GM23338 (cell line): ENCODE data around the gene NHLRC4. TPM values are rescaled to one million over a fixed set of nuclear protein-coding genes. Genes with fewer than 3 reads are reported as not detected.

ENCODE experiments used
- ATAC-seq: fragments of 200-7000 bp; cut with Tn5 transposase; 3 replicates; pipeline ENCODE4 v1.9.1; 2020
- DNase-seq: peaks from one replicate; pipeline ENCODE4 v3.0.0-alpha.2; 2015; ENCODE audit warnings: low spot score
- H2AFZ ChIP-seq: fragments of 200-600 bp; sonication (generic); 2 replicates; pipeline ENCODE4 v1.8.0; 2016; ENCODE audit warnings: antibody characterized with exemption, mild to moderate bottlenecking, moderate library complexity
- H3F3A ChIP-seq: fragments of 200-600 bp; sonication (generic); replicated peaks from 2 replicates; pipeline ENCODE4 v1.8.0; 2017; ENCODE audit warnings: antibody characterized with exemption, mixed run types, low read depth
- H3K27ac ChIP-seq: fragments of 200-600 bp; sonication (generic); 2 replicates; pipeline ENCODE4 v1.6.1; 2016; ENCODE audit warnings: low read depth
- H3K27me3 ChIP-seq: fragments of 200-600 bp; sonication (generic); 2 replicates; pipeline ENCODE4 v1.8.0; 2016; ENCODE audit warnings: mild to moderate bottlenecking, mixed run types, moderate library complexity; ENCODE audit not compliant: insufficient read depth
- H3K36me3 ChIP-seq: fragments of 200-600 bp; sonication (generic); 2 replicates; pipeline ENCODE4 v1.8.0; 2016; ENCODE audit warnings: mild to moderate bottlenecking; ENCODE audit not compliant: insufficient read depth
- H3K4me1 ChIP-seq: fragments of 200-600 bp; sonication (generic); 2 replicates; pipeline ENCODE4 v1.8.0; 2016; ENCODE audit warnings: mild to moderate bottlenecking, moderate library complexity; ENCODE audit not compliant: insufficient read depth
- H3K4me2 ChIP-seq: fragments of 200-600 bp; sonication (generic); 2 replicates; pipeline ENCODE4 v1.7.1; 2017; ENCODE audit warnings: mixed run types
- H3K4me3 ChIP-seq: fragments of 200-600 bp; sonication (generic); 2 replicates; pipeline ENCODE4 v1.6.1; 2016; ENCODE audit warnings: mixed run types
- H3K79me2 ChIP-seq: fragments of 200-600 bp; sonication (generic); replicated peaks from 2 replicates; pipeline ENCODE4 v1.8.0; 2017; ENCODE audit warnings: mild to moderate bottlenecking; ENCODE audit not compliant: insufficient read depth
- H3K9me2 ChIP-seq: fragments of 200-600 bp; sonication (generic); 2 replicates; pipeline ENCODE4 v1.8.0; 2017; ENCODE audit not compliant: insufficient read depth
- H4K20me1 ChIP-seq: fragments of 200-600 bp; sonication (generic); replicated peaks from 2 replicates; pipeline ENCODE4 v1.8.0; 2017; ENCODE audit warnings: mild to moderate bottlenecking; ENCODE audit not compliant: insufficient read depth
- H3K27ac Mint-ChIP-seq: 2 replicates; pipeline ENCODE4 v1.8.0; 2020; ENCODE audit warnings: inconsistent platforms, mild to moderate bottlenecking, moderate library complexity, mixed read lengths
- H3K27me3 Mint-ChIP-seq: 3 replicates; pipeline ENCODE4 v1.8.0; 2022; ENCODE audit warnings: low read depth, mild to moderate bottlenecking, moderate library complexity, mixed read lengths, inconsistent platforms; ENCODE audit not compliant: insufficient read depth, poor library complexity
- H3K36me3 Mint-ChIP-seq: 3 replicates; pipeline ENCODE4 v1.8.0; 2021; ENCODE audit warnings: low read depth, mild to moderate bottlenecking, inconsistent platforms, moderate library complexity, mixed read lengths
- H3K4me1 Mint-ChIP-seq: 3 replicates; pipeline ENCODE4 v1.8.0; 2020; ENCODE audit warnings: mild to moderate bottlenecking, inconsistent platforms, mixed read lengths
- H3K4me3 Mint-ChIP-seq: 3 replicates; pipeline ENCODE4 v1.8.0; 2021; ENCODE audit warnings: moderate library complexity, mild to moderate bottlenecking, inconsistent platforms, mixed read lengths
- H3K9me3 Mint-ChIP-seq: 3 replicates; pipeline ENCODE4 v1.8.0; 2020; ENCODE audit warnings: moderate library complexity, mild to moderate bottlenecking, inconsistent platforms, mixed read lengths
- CREB1 ChIP-seq: fragments of 250-450 bp; sonication (Bioruptor Pico); IDR thresholded peaks from 2 replicates; pipeline ENCODE4 v1.5.0; 2020; ENCODE audit warnings: low read depth, mild to moderate bottlenecking, moderate library complexity
- EZH2 ChIP-seq: fragments of 200-600 bp; sonication (generic); IDR thresholded peaks from one replicate; pipeline ENCODE4 v1.8.0; 2017; ENCODE audit warnings: antibody characterized with exemption, mild to moderate bottlenecking, low read depth; ENCODE audit not compliant: unreplicated experiment
- EZH2phosphoT487 ChIP-seq: fragments of 200-600 bp; sonication (generic); IDR thresholded peaks from one replicate; pipeline ENCODE4 v1.8.1; 2018; ENCODE audit warnings: antibody characterized with exemption; ENCODE audit not compliant: unreplicated experiment
- JUNB ChIP-seq: IDR thresholded peaks from one replicate; pipeline ENCODE4 v1.6.1; 2016; ENCODE audit warnings: antibody characterized with exemption; ENCODE audit not compliant: unreplicated experiment
- POLR2AphosphoS5 ChIP-seq: IDR thresholded peaks from 2 replicates; pipeline ENCODE4 v1.6.1; 2016; ENCODE audit warnings: antibody characterized with exemption, low read depth
- STAT1 ChIP-seq: IDR thresholded peaks from one replicate; pipeline ENCODE4 v1.6.1; 2016; ENCODE audit warnings: antibody characterized with exemption; ENCODE audit not compliant: unreplicated experiment
- ZNF114 ChIP-seq: fragments of 250-450 bp; sonication (Bioruptor Pico); IDR thresholded peaks from 2 replicates; pipeline ENCODE4 v1.5.0; 2020; ENCODE audit warnings: mild to moderate bottlenecking, moderate library complexity
- ZNF331 ChIP-seq: fragments of 250-450 bp; sonication (Bioruptor Pico); IDR thresholded peaks from 2 replicates; pipeline ENCODE4 v1.5.0; 2020; ENCODE audit warnings: low read depth, mild to moderate bottlenecking, moderate library complexity
- long read RNA-seq: library from polyadenylated mRNA; unstranded; transcript quantifications from one replicate; pipeline ENCODE4 v2.0.0, GENCODE V29; 2020; ENCODE audit not compliant: unreplicated experiment
- polyA plus RNA-seq: library from polyadenylated mRNA; unstranded; fragments of >200 nt; fragmentation: Nextera tagmentation; extraction: Ambion mirVana; gene quantifications from 2 replicates; pipeline ENCODE4 v1.2.1, GENCODE V29; 2016
- total RNA-seq: library from RNA; depleted of rRNA; stranded (reverse); fragments of >200 nt; shearing (Covaris generic); gene quantifications from 2 replicates; pipeline ENCODE4 v1.2.3, GENCODE V29; 2014; rRNA removed
- TF ChIP-seq, protein P1 (sequence below): fragments of 250-450 bp; sonication (Bioruptor Pico); IDR thresholded peaks from 2 replicates; pipeline ENCODE4 v1.5.0; 2020; ENCODE audit warnings: mild to moderate bottlenecking, moderate library complexity
- TF ChIP-seq, protein P2 (sequence below): IDR thresholded peaks from one replicate; pipeline ENCODE4 v1.6.1; 2018; ENCODE audit warnings: antibody characterized with exemption; ENCODE audit not compliant: unreplicated experiment
- TF ChIP-seq, protein P3 (sequence below), 2 experiments: fragments of 200-600 bp in 1 of 2; sonication (generic) in 1 of 2; conservative IDR thresholded peaks; 2 replicates each; pipeline versions ENCODE4 v1.5.1 to v1.6.1; 2016 to 2017; ENCODE audit warnings: antibody characterized with exemption in 2 of 2, low read depth in 2 of 2, mild to moderate bottlenecking in 2 of 2, moderate library complexity in 1 of 2
- TF ChIP-seq, protein P4 (sequence below): IDR thresholded peaks from 2 replicates; pipeline ENCODE4 v1.6.1; 2016; ENCODE audit warnings: antibody characterized with exemption

The NHLRC4 gene, protein sequence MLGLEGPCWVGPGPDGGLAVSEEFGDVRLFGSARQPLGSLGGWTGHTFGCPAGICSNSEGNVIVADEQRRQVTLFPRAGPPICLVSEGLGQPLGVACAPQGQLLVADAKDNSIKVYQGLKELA
- total RNA-seq (0.80 TPM in 1 of 2 replicates, not detected in the other), polyA plus RNA-seq (0.14 and 0.47 TPM in 2 replicates)
- long read RNA-seq: 0 reads

DNA sequence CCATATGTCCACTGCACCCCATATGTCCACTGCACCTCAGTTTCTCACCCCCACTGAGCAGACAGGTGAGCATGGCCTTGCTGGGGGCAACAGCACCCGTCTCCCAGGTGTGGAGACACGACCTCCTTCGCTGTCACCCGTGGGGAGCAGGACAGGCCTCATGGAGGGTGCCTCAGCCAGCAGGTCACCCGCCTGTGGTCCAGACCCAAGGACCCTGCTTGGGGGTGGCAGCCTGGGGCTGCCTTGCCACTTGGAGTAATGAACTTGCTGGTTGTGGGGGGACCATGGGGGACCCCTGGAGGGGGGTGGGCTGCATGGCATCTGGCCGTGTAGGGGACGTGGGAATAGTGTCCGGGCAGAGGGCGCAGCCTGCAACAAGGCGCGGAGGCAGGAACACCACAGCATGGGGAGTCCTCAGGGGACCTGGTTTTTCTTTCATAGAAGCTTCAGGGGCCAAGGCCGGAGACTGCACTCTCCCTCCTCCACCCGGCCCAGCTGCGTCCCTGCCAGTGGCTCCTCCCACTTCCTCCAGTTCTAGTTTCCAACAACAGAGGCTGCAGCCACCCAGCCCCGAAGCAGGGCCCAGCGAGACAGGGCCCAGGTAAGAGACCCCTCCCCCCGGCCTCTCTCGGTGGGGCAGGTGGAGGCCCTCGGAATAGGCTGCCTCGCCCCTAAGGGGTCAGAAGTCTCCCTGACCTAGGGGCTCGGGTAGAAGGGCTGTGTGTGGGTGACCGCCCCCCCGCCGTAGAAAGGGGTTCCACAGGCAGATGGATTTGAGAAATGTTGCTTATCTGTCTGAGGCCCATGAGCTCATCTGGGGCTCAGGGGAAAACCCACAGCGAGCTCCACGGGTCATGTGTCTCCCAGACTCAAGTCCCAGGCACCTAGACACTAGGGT is at the start of gene NHLRC4:
Gene NHLRC4 (plus strand): TSS at position 531 of the 898 bp plus-strand sequence. CDS start 1,043 bp downstream, outside the sequence.
- peak; percentile 62 for ATAC-seq
- H3K4me1 ChIP-seq: peaks cover 17% of the 10 kb centered on the region
- H3K4me2 ChIP-seq: peak within 1 kb of the TSS; percentile 48; the same call in 1 of the 2 replicates
- peaks cover 8% of the 10 kb centered on the region for H3K79me2 ChIP-seq
- peaks cover 1% of the 10 kb centered on the region; the same call in 1 of the 2 replicates for H3K27me3 ChIP-seq
- H3K9me2 ChIP-seq: no peaks in the 10 kb centered on the region
- peaks cover 7% of the 10 kb centered on the region for H3K27me3 Mint-ChIP-seq
- H2AFZ ChIP-seq: peak within 1 kb of the TSS; percentile 78; the same call in 1 of the 2 replicates
- no peaks in the 10 kb centered on the region; the same call in 2 of the 3 replicates for H3K36me3 Mint-ChIP-seq
- 0 out of 2 replicates have a peak, but pooled peaks cover 11% of the 10 kb centered on the region for H3F3A ChIP-seq
- no peak within 1 kb of the TSS for H3K4me3 ChIP-seq
- H3K4me3 Mint-ChIP-seq: 0 out of 3 replicates have a peak within 1 kb of the TSS, but pooled peaks have one; percentile 19
- no peaks in the 10 kb centered on the region for H3K9me3 Mint-ChIP-seq
- peaks cover 6% of the 10 kb centered on the region; the same call in 2 of the 3 replicates for H3K4me1 Mint-ChIP-seq
- H3K27ac ChIP-seq: no peak within 1 kb of the TSS
- peak; percentile 84 for DNase-seq
- no peaks in the 10 kb centered on the region for H4K20me1 ChIP-seq
- H3K36me3 ChIP-seq: no peaks in the 10 kb centered on the region
- H3K27ac Mint-ChIP-seq: no peak within 1 kb of the TSS
- TF ChIP-seq JUNB (no peak), CREB1 (CRISPR knock-in tag) (no peak), ZNF114 (CRISPR knock-in tag) (no peak), EZH2 (no peak), STAT1 (no peak), POLR2AphosphoS5 (no peak), ZNF331 (no peak), EZH2phosphoT487 (no peak)
- TF ChIP-seq, protein P1, sequence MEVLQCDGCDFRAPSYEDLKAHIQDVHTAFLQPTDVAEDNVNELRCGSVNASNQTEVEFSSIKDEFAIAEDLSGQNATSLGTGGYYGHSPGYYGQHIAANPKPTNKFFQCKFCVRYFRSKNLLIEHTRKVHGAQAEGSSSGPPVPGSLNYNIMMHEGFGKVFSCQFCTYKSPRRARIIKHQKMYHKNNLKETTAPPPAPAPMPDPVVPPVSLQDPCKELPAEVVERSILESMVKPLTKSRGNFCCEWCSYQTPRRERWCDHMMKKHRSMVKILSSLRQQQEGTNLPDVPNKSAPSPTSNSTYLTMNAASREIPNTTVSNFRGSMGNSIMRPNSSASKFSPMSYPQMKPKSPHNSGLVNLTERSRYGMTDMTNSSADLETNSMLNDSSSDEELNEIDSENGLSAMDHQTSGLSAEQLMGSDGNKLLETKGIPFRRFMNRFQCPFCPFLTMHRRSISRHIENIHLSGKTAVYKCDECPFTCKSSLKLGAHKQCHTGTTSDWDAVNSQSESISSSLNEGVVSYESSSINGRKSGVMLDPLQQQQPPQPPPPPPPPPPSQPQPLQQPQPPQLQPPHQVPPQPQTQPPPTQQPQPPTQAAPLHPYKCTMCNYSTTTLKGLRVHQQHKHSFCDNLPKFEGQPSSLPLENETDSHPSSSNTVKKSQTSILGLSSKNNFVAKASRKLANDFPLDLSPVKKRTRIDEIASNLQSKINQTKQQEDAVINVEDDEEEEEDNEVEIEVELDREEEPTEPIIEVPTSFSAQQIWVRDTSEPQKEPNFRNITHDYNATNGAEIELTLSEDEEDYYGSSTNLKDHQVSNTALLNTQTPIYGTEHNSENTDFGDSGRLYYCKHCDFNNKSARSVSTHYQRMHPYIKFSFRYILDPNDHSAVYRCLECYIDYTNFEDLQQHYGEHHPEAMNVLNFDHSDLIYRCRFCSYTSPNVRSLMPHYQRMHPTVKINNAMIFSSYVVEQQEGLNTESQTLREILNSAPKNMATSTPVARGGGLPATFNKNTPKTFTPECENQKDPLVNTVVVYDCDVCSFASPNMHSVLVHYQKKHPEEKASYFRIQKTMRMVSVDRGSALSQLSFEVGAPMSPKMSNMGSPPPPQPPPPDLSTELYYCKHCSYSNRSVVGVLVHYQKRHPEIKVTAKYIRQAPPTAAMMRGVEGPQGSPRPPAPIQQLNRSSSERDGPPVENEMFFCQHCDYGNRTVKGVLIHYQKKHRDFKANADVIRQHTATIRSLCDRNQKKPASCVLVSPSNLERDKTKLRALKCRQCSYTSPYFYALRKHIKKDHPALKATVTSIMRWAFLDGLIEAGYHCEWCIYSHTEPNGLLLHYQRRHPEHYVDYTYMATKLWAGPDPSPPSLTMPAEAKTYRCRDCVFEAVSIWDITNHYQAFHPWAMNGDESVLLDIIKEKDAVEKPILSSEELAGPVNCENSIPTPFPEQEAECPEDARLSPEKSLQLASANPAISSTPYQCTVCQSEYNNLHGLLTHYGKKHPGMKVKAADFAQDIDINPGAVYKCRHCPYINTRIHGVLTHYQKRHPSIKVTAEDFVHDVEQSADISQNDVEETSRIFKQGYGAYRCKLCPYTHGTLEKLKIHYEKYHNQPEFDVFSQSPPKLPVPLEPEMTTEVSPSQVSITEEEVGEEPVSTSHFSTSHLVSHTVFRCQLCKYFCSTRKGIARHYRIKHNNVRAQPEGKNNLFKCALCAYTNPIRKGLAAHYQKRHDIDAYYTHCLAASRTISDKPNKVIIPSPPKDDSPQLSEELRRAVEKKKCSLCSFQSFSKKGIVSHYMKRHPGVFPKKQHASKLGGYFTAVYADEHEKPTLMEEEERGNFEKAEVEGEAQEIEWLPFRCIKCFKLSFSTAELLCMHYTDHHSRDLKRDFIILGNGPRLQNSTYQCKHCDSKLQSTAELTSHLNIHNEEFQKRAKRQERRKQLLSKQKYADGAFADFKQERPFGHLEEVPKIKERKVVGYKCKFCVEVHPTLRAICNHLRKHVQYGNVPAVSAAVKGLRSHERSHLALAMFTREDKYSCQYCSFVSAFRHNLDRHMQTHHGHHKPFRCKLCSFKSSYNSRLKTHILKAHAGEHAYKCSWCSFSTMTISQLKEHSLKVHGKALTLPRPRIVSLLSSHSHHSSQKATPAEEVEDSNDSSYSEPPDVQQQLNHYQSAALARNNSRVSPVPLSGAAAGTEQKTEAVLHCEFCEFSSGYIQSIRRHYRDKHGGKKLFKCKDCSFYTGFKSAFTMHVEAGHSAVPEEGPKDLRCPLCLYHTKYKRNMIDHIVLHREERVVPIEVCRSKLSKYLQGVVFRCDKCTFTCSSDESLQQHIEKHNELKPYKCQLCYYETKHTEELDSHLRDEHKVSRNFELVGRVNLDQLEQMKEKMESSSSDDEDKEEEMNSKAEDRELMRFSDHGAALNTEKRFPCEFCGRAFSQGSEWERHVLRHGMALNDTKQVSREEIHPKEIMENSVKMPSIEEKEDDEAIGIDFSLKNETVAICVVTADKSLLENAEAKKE (CRISPR knock-in tag): no peak
- TF ChIP-seq, protein P2, sequence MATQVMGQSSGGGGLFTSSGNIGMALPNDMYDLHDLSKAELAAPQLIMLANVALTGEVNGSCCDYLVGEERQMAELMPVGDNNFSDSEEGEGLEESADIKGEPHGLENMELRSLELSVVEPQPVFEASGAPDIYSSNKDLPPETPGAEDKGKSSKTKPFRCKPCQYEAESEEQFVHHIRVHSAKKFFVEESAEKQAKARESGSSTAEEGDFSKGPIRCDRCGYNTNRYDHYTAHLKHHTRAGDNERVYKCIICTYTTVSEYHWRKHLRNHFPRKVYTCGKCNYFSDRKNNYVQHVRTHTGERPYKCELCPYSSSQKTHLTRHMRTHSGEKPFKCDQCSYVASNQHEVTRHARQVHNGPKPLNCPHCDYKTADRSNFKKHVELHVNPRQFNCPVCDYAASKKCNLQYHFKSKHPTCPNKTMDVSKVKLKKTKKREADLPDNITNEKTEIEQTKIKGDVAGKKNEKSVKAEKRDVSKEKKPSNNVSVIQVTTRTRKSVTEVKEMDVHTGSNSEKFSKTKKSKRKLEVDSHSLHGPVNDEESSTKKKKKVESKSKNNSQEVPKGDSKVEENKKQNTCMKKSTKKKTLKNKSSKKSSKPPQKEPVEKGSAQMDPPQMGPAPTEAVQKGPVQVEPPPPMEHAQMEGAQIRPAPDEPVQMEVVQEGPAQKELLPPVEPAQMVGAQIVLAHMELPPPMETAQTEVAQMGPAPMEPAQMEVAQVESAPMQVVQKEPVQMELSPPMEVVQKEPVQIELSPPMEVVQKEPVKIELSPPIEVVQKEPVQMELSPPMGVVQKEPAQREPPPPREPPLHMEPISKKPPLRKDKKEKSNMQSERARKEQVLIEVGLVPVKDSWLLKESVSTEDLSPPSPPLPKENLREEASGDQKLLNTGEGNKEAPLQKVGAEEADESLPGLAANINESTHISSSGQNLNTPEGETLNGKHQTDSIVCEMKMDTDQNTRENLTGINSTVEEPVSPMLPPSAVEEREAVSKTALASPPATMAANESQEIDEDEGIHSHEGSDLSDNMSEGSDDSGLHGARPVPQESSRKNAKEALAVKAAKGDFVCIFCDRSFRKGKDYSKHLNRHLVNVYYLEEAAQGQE: no peak
- TF ChIP-seq, protein P3, sequence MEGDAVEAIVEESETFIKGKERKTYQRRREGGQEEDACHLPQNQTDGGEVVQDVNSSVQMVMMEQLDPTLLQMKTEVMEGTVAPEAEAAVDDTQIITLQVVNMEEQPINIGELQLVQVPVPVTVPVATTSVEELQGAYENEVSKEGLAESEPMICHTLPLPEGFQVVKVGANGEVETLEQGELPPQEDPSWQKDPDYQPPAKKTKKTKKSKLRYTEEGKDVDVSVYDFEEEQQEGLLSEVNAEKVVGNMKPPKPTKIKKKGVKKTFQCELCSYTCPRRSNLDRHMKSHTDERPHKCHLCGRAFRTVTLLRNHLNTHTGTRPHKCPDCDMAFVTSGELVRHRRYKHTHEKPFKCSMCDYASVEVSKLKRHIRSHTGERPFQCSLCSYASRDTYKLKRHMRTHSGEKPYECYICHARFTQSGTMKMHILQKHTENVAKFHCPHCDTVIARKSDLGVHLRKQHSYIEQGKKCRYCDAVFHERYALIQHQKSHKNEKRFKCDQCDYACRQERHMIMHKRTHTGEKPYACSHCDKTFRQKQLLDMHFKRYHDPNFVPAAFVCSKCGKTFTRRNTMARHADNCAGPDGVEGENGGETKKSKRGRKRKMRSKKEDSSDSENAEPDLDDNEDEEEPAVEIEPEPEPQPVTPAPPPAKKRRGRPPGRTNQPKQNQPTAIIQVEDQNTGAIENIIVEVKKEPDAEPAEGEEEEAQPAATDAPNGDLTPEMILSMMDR (conservative IDR thresholded peaks at IDR 0.05; ENCODE audit: low read depth in 2 of 2): no peak
- TF ChIP-seq, protein P4, sequence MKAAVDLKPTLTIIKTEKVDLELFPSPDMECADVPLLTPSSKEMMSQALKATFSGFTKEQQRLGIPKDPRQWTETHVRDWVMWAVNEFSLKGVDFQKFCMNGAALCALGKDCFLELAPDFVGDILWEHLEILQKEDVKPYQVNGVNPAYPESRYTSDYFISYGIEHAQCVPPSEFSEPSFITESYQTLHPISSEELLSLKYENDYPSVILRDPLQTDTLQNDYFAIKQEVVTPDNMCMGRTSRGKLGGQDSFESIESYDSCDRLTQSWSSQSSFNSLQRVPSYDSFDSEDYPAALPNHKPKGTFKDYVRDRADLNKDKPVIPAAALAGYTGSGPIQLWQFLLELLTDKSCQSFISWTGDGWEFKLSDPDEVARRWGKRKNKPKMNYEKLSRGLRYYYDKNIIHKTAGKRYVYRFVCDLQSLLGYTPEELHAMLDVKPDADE: no peak
